SK-N-SH (cell line): ENCODE results near the gene ARMC3. TPM values are rescaled to one million over a fixed set of nuclear protein-coding genes. Genes with fewer than 3 reads are reported as not detected.

Source experiments
- CTCF ChIA-PET: fragments of 300-600, 350-600 bp; formaldehyde crosslinking; extraction: SDS; loops from one replicate; lab custom pipeline; 2021; lab: Yijun Ruan, JAX
- POLR2A ChIA-PET: fragments of 350-600 bp; sonication (Branson Sonifier 250); formaldehyde crosslinking; extraction: SDS; loops from one replicate; lab custom pipeline; 2020; ENCODE audit warnings: antibody characterized with exemption, inconsistent platforms; lab: Yijun Ruan, JAX
- DNase-seq: peaks from one replicate; pipeline ENCODE4 v3.0.0; 2012
- H2AFZ ChIP-seq: fragments of 200-600 bp; sonication (generic); 2 replicates; pipeline ENCODE4 v1.8.1; 2016; ENCODE audit warnings: antibody characterized with exemption, mild to moderate bottlenecking, low read depth
- H3F3A ChIP-seq: fragments of 200-600 bp; sonication (generic); replicated peaks from 2 replicates; pipeline ENCODE3; 2016; ENCODE audit warnings: antibody characterized with exemption, mild to moderate bottlenecking; ENCODE audit not compliant: insufficient read depth
- H3K27ac ChIP-seq, 2 experiments: fragments of 200-500 bp in 1 of 2; fragments of 200-600 bp in 1 of 2; sonication (Bioruptor generic) in 1 of 2; sonication (generic), shearing (Covaris generic) in 1 of 2; 2 replicates each; pipeline versions ENCODE4 v1.5.1 to v1.6.1; 2014 to 2016; ENCODE audit warnings: low read depth in 2 of 2, inconsistent platforms in 1 of 2, low read length in 1 of 2, mild to moderate bottlenecking in 1 of 2, mixed read lengths in 1 of 2
- H3K27me3 ChIP-seq: fragments of 200-600 bp; sonication (generic), shearing (Covaris generic); 2 replicates; pipeline ENCODE4 v1.6.1; 2016; ENCODE audit warnings: mixed run types; ENCODE audit not compliant: insufficient read depth
- H3K36me3 ChIP-seq, 2 experiments: fragments of 200-500 bp in 1 of 2; fragments of 200-600 bp in 1 of 2; sonication (Bioruptor generic) in 1 of 2; sonication (generic) in 1 of 2; replicated peaks in 1 of 2; 2 replicates each; pipeline versions ENCODE3 to v1.5.1; 2014 to 2016; ENCODE audit warnings: low read length in 1 of 2, mild to moderate bottlenecking in 1 of 2; ENCODE audit not compliant: insufficient read depth in 2 of 2, control insufficient read depth in 1 of 2
- H3K4me1 ChIP-seq, 2 experiments: fragments of 200-500 bp in 1 of 2; fragments of 200-600 bp in 1 of 2; sonication (Bioruptor generic) in 1 of 2; sonication (generic), shearing (Covaris generic) in 1 of 2; 2 replicates each; pipeline versions ENCODE4 v1.5.1 to v1.6.1; 2014 to 2016; ENCODE audit warnings: low read depth in 1 of 2, low read length in 1 of 2, mixed run types in 1 of 2; ENCODE audit not compliant: insufficient read depth in 2 of 2, control insufficient read depth in 1 of 2
- H3K4me2 ChIP-seq: fragments of 200-600 bp; sonication (generic), shearing (Covaris generic); 2 replicates; pipeline ENCODE4 v1.6.1; 2017; ENCODE audit warnings: mixed run types
- H3K4me3 ChIP-seq, 2 experiments: fragments of 200-500 bp in 1 of 2; fragments of 200-600 bp in 1 of 2; sonication (Bioruptor generic) in 1 of 2; sonication (generic), shearing (Covaris generic) in 1 of 2; 2 replicates each; pipeline versions ENCODE4 v1.5.1 to v1.8.1; 2014 to 2016; ENCODE audit warnings: low read depth in 2 of 2, inconsistent platforms in 1 of 2, low read length in 1 of 2, mild to moderate bottlenecking in 1 of 2, mixed read lengths in 1 of 2, moderate library complexity in 1 of 2
- H3K79me2 ChIP-seq: fragments of 200-600 bp; sonication (generic); 2 replicates; pipeline ENCODE4 v1.8.1; 2017; ENCODE audit warnings: mild to moderate bottlenecking; ENCODE audit not compliant: insufficient read depth
- H3K9ac ChIP-seq: fragments of 200-600 bp; sonication (generic); 2 replicates; pipeline ENCODE4 v1.6.1; 2017; ENCODE audit warnings: mixed run types
- H3K9me2 ChIP-seq: fragments of 200-600 bp; sonication (generic); 2 replicates; pipeline ENCODE4 v1.6.1; 2017; ENCODE audit warnings: mixed run types
- H3K9me3 ChIP-seq: fragments of 200-600 bp; sonication (generic); 2 replicates; pipeline ENCODE4 v1.6.1; 2017; ENCODE audit warnings: mixed run types, mild to moderate bottlenecking, moderate library complexity
- H4K20me1 ChIP-seq: fragments of 200-600 bp; sonication (generic); 2 replicates; pipeline ENCODE4 v1.6.1; 2017; ENCODE audit warnings: mild to moderate bottlenecking, mixed run types; ENCODE audit not compliant: insufficient read depth
- CHD2 ChIP-seq: fragments of 150-350 bp; IDR thresholded peaks from 2 replicates; pipeline ENCODE4 v1.6.1; 2018; ENCODE audit warnings: low read length; ENCODE audit not compliant: partially characterized antibody
- EZH2phosphoT487 ChIP-seq: fragments of 200-600 bp; sonication (generic); IDR thresholded peaks from 2 replicates; pipeline ENCODE4 v1.6.1; 2017; ENCODE audit warnings: low read depth, mixed run types, mild to moderate bottlenecking, antibody characterized with exemption, moderate library complexity, borderline replicate concordance
- FOXM1 ChIP-seq: IDR thresholded peaks from 2 replicates; pipeline ENCODE4 v1.4.0; 2012; ENCODE audit warnings: low read depth, mild to moderate bottlenecking
- GATA2 ChIP-seq: sonication (generic); formaldehyde crosslinking; IDR thresholded peaks from 2 replicates; pipeline ENCODE4 v1.5.0; 2020; ENCODE audit warnings: mild to moderate bottlenecking, missing genetic modification reagents
- JUND ChIP-seq: IDR thresholded peaks from 2 replicates; pipeline ENCODE4 v1.4.0; 2012
- NRF1 ChIP-seq: IDR thresholded peaks from 2 replicates; pipeline ENCODE4 v1.6.1; 2012; ENCODE audit warnings: low read depth, mild to moderate bottlenecking, low read length
- SMC3 ChIP-seq: IDR thresholded peaks from 2 replicates; pipeline ENCODE4 v1.6.1; 2012; ENCODE audit warnings: low read depth, low read length, improper control_type of control experiment
- WGBS: methylation state at CpG from one replicate; pipeline ENCODE4 v1.1.6; 2017; ENCODE audit warnings: low lambda C conversion rate; 5-methylcytosine and 5-hydroxymethylcytosine counted together
- polyA plus RNA-seq, 3 experiments: library from polyadenylated mRNA; depleted of rRNA; stranded (reverse); fragments of >200 nt; gene quantifications; 2 replicates each; pipeline ENCODE4 v1.2.3, GENCODE V29; 2012
- TF ChIP-seq, protein P1 (sequence below): fragments of 150-350 bp; IDR thresholded peaks from 2 replicates; pipeline ENCODE4 v1.6.1; 2016; ENCODE audit warnings: mild to moderate bottlenecking, low read depth, low read length
- TF ChIP-seq, protein P2 (sequence below): fragments of 150-350 bp; IDR thresholded peaks from 2 replicates; pipeline ENCODE4 v1.6.1; 2017; ENCODE audit warnings: antibody characterized with exemption, low read length, low read depth, borderline replicate concordance
- TF ChIP-seq, protein P3 (sequence below): IDR thresholded peaks from 2 replicates; pipeline ENCODE4 v1.6.1; 2012; ENCODE audit warnings: mild to moderate bottlenecking, low read depth, low read length, moderate library complexity
- TF ChIP-seq, protein P4 (sequence below): IDR thresholded peaks from 2 replicates; pipeline ENCODE4 v1.4.0; 2012; ENCODE audit warnings: low read depth, borderline replicate concordance

The ARMC3 gene
- polyA plus RNA-seq, 1 of the 3 experiments (the other 2 are of a cell fraction) = not detected

DNA sequence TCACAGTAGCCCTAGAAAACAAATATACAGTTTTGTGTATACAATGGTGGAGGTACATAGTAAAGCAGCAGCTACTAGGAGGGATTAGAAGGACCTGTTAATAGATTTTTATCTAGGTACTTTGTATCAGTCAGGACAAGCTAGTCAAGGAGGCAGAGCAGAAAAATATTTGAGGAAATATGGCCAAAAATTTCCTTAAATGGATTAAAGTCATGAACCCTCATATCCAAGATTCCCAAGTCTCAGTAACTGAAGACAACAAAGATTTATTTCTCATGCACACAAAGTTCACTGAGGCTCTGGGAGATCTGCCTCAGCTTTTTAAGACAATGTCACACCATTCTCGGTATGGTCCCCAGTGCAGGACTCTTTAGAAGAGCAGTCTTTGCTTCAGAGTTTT, 28.1 kb upstream of the ARMC3 start:
- H3K27me3 ChIP-seq = no peaks in the 10 kb centered on the region
- no peak overlapping the region for H3K4me3 ChIP-seq
- CTCF ChIA-PET = no interaction called here
- no peaks in the 10 kb centered on the region for H3K9me3 ChIP-seq
- POLR2A ChIA-PET = no interaction called here
- no peak for DNase-seq
- H4K20me1 ChIP-seq = no peaks in the 10 kb centered on the region
- no peak overlapping the region for H3K4me2 ChIP-seq
- no peak overlapping the region for H3K27ac ChIP-seq
- H2AFZ ChIP-seq = no peak overlapping the region
- no peak overlapping the region for H3K9ac ChIP-seq
- TF ChIP-seq EZH2phosphoT487 = no peak
- TF ChIP-seq FOXM1 = no peak
- no peak for TF ChIP-seq CHD2
- TF ChIP-seq, protein P1, sequence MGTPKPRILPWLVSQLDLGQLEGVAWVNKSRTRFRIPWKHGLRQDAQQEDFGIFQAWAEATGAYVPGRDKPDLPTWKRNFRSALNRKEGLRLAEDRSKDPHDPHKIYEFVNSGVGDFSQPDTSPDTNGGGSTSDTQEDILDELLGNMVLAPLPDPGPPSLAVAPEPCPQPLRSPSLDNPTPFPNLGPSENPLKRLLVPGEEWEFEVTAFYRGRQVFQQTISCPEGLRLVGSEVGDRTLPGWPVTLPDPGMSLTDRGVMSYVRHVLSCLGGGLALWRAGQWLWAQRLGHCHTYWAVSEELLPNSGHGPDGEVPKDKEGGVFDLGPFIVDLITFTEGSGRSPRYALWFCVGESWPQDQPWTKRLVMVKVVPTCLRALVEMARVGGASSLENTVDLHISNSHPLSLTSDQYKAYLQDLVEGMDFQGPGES = no peak
- TF ChIP-seq SMC3 = no peak
- TF ChIP-seq NRF1 = no peak
- TF ChIP-seq JUND = no peak
- no peak for TF ChIP-seq GATA2 (CRISPR knock-in tag)
- TF ChIP-seq, protein P2, sequence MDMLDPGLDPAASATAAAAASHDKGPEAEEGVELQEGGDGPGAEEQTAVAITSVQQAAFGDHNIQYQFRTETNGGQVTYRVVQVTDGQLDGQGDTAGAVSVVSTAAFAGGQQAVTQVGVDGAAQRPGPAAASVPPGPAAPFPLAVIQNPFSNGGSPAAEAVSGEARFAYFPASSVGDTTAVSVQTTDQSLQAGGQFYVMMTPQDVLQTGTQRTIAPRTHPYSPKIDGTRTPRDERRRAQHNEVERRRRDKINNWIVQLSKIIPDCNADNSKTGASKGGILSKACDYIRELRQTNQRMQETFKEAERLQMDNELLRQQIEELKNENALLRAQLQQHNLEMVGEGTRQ = no peak
- TF ChIP-seq, protein P3, sequence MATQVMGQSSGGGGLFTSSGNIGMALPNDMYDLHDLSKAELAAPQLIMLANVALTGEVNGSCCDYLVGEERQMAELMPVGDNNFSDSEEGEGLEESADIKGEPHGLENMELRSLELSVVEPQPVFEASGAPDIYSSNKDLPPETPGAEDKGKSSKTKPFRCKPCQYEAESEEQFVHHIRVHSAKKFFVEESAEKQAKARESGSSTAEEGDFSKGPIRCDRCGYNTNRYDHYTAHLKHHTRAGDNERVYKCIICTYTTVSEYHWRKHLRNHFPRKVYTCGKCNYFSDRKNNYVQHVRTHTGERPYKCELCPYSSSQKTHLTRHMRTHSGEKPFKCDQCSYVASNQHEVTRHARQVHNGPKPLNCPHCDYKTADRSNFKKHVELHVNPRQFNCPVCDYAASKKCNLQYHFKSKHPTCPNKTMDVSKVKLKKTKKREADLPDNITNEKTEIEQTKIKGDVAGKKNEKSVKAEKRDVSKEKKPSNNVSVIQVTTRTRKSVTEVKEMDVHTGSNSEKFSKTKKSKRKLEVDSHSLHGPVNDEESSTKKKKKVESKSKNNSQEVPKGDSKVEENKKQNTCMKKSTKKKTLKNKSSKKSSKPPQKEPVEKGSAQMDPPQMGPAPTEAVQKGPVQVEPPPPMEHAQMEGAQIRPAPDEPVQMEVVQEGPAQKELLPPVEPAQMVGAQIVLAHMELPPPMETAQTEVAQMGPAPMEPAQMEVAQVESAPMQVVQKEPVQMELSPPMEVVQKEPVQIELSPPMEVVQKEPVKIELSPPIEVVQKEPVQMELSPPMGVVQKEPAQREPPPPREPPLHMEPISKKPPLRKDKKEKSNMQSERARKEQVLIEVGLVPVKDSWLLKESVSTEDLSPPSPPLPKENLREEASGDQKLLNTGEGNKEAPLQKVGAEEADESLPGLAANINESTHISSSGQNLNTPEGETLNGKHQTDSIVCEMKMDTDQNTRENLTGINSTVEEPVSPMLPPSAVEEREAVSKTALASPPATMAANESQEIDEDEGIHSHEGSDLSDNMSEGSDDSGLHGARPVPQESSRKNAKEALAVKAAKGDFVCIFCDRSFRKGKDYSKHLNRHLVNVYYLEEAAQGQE = no peak
- TF ChIP-seq, protein P4, sequence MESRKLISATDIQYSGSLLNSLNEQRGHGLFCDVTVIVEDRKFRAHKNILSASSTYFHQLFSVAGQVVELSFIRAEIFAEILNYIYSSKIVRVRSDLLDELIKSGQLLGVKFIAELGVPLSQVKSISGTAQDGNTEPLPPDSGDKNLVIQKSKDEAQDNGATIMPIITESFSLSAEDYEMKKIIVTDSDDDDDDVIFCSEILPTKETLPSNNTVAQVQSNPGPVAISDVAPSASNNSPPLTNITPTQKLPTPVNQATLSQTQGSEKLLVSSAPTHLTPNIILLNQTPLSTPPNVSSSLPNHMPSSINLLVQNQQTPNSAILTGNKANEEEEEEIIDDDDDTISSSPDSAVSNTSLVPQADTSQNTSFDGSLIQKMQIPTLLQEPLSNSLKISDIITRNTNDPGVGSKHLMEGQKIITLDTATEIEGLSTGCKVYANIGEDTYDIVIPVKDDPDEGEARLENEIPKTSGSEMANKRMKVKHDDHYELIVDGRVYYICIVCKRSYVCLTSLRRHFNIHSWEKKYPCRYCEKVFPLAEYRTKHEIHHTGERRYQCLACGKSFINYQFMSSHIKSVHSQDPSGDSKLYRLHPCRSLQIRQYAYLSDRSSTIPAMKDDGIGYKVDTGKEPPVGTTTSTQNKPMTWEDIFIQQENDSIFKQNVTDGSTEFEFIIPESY = no peak
- TF ChIP-seq, all 33 proteins: peak for 0
- Histone ChIP-seq H3K79me2 (no peaks in the 10 kb centered on the region), H3K9me2 (no peaks in the 10 kb centered on the region), H3F3A (no peaks in the 10 kb centered on the region), H3K36me3 (no peaks in the 10 kb centered on the region), H3K4me1 (peaks cover 0 to 4% of the 10 kb centered on the region in 2 experiments; a peak in 1 of 4 replicates)
- 25% methylated on average over 1 of the region's 1 CpG for WGBS
